ENCODE data around the gene CNTN2.

Gene CNTN2

GRCh38 chr1:205071028-205071409 lies 28.0 kb downstream of the CNTN2 start:
- in situ Hi-C loops (cut with MboI; ENCODE audit: low sequenced_read_pairs), result no loop called here

GRCh38 chr1:205071801-205072200 lies 28.8 kb downstream of the CNTN2 start:
- in situ Hi-C loops (cut with MboI; ENCODE audit: low sequenced_read_pairs), result no loop called here

- in situ Hi-C loops (cut with MboI; ENCODE audit: low sequenced_read_pairs), result no loop called here
Observed at GRCh38 chr1:205072286-205072685, 29.3 kb downstream of the CNTN2 start.

GRCh38 chr1:205072881-205073280 lies 29.9 kb downstream of the CNTN2 start:
- in situ Hi-C loops (cut with MboI; ENCODE audit: low sequenced_read_pairs), result no loop called here

- in situ Hi-C loops (cut with MboI; ENCODE audit: low sequenced_read_pairs), result no loop called here
Observed at GRCh38 chr1:205073511-205073910, 30.5 kb downstream of the CNTN2 start.

GRCh38 chr1:205074084-205074483 lies 31.1 kb downstream of the CNTN2 start:
- in situ Hi-C loops (cut with MboI; ENCODE audit: low sequenced_read_pairs), result no loop called here

- in situ Hi-C loops (cut with MboI; ENCODE audit: low sequenced_read_pairs), result no loop called here
Observed at GRCh38 chr1:205074513-205074912, 31.5 kb downstream of the CNTN2 start.

- in situ Hi-C loops (cut with MboI; ENCODE audit: low sequenced_read_pairs), result no loop called here
Observed at GRCh38 chr1:205075642-205076155, 32.7 kb downstream of the CNTN2 start.

GRCh38 chr1:205076245-205076761 lies 33.3 kb downstream of the CNTN2 start:
- in situ Hi-C loops (cut with MboI; ENCODE audit: low sequenced_read_pairs), result no loop called here

GRCh38 chr1:205077158-205077933 lies 34.3 kb downstream of the CNTN2 start:
- in situ Hi-C loops (cut with MboI; ENCODE audit: low sequenced_read_pairs), result no loop called here

- in situ Hi-C loops (cut with MboI; ENCODE audit: low sequenced_read_pairs), result no loop called here
Observed at GRCh38 chr1:205077934-205078311, 34.9 kb downstream of the CNTN2 start.

- in situ Hi-C loops (cut with MboI; ENCODE audit: low sequenced_read_pairs), result no loop called here
Observed at GRCh38 chr1:205082431-205082830, 39.4 kb downstream of the CNTN2 start.

- in situ Hi-C loops (cut with MboI; ENCODE audit: low sequenced_read_pairs), result no loop called here
Observed at GRCh38 chr1:205084360-205084759, 41.3 kb downstream of the CNTN2 start, which contains the start of gene TMEM81. TMEM81 (minus strand) TSS chr1:205084460; CDS start chr1:205084320, 140 bp downstream.

GRCh38 chr1:205088341-205088740 lies 45.3 kb downstream of the CNTN2 start:
- in situ Hi-C loops (cut with MboI; ENCODE audit: low sequenced_read_pairs), result no loop called here

GRCh38 chr1:205091043-205091740 lies 48.2 kb downstream of the CNTN2 start:
- in situ Hi-C loops (cut with MboI; ENCODE audit: low sequenced_read_pairs), result no loop called here

GRCh38 chr1:205095422-205095821 lies 52.4 kb downstream of the CNTN2 start:
- in situ Hi-C loops (cut with MboI; ENCODE audit: low sequenced_read_pairs), result no loop called here

GRCh38 chr1:205098242-205098641 lies 55.2 kb downstream of the CNTN2 start:
- in situ Hi-C loops (cut with MboI; ENCODE audit: low sequenced_read_pairs), result no loop called here

- in situ Hi-C loops (cut with MboI; ENCODE audit: low sequenced_read_pairs), result no loop called here
Observed at GRCh38 chr1:205102404-205102803, 59.4 kb downstream of the CNTN2 start.

GRCh38 chr1:205107327-205107726 lies 64.3 kb downstream of the CNTN2 start:
- in situ Hi-C loops (cut with MboI; ENCODE audit: low sequenced_read_pairs), result no loop called here

GRCh38 chr1:205108464-205108863 lies 65.5 kb downstream of the CNTN2 start:
- in situ Hi-C loops (cut with MboI; ENCODE audit: low sequenced_read_pairs), result no loop called here

- in situ Hi-C loops (cut with MboI; ENCODE audit: low sequenced_read_pairs), result no loop called here
Observed at GRCh38 chr1:205109269-205109668, 66.3 kb downstream of the CNTN2 start.

- in situ Hi-C loops (cut with MboI; ENCODE audit: low sequenced_read_pairs), result no loop called here
Observed at GRCh38 chr1:205109711-205110110, 66.7 kb downstream of the CNTN2 start.
